Sciatic nerve (tissue), 2 donors: Measurements from ENCODE around the gene USE1. TPM values are rescaled to one million over a fixed set of nuclear protein-coding genes. Genes with fewer than 3 reads are reported as not detected.

Experiments
- ATAC-seq: fragments of 200-7000 bp; cut with Tn5 transposase; one replicate; pipeline ENCODE4 v1.9.1; 2020; ENCODE audit warnings: mild to moderate bottlenecking, moderate library complexity
- DNase-seq: peaks from one replicate; pipeline ENCODE4 v3.0.0-alpha.2; 2020; ENCODE audit warnings: low spot score
- intact Hi-C: fragments of 100-400 bp; cut with DNase I; formaldehyde crosslinking; loops from one replicate; pipeline ENCODE4 v1.14.2; 2022
- total RNA-seq: library from RNA; stranded (reverse); fragmentation: NEBNext Ultra II Directional; extraction: Animal tissue kit (Norgen Biotek cat#: 25700); gene quantifications from one replicate; pipeline ENCODE4 v1.2.1, GENCODE V29; 2021
- donor health status: DM: no; HTN: no; CAD: no.
- donor health status: DM: no; HTN: no; CAD: no.

USE1 gene
- total RNA-seq, 1 donor from 2014 or later = 27.4 TPM

DNA sequence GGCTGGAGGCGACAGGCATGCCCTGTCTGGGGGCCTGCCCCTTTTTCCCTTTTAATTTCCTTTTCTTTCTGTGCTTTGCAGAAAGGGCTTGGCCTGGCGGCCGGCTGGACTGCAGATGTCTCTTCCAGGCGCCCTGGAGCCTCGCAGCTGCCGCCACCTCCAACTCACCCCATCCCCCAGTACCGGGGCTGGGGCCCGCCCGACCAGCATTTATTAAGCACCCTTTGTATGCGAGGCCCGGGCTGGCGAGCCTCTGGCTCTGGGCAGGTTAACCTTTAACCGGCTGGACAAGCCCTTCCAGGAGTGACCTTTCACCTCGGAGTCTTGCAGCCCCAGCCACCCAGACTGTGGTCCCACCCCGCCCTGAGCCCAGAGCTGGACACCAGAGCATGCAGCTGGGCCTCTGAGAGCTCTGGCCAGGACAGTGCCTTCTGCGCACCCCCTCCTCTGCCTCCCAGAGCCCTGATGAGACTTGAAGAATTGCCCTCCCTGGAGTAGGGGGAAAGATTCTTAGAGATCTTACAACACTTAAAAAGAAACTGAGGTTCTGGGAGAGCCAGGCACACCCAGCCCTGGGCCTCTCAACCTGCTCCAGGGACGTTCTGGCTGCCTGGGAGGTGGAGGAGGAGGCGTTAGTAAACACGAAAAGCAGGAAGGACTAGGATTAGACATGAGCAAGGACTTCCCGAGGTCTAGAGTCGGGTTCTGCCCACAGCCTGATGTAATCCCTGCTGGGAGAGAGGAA is 31.7 kb downstream of the USE1 start:
- ATAC-seq = peak; percentile 51
- intact Hi-C loops = no loop called here
- DNase-seq = peak; percentile 73

DNA sequence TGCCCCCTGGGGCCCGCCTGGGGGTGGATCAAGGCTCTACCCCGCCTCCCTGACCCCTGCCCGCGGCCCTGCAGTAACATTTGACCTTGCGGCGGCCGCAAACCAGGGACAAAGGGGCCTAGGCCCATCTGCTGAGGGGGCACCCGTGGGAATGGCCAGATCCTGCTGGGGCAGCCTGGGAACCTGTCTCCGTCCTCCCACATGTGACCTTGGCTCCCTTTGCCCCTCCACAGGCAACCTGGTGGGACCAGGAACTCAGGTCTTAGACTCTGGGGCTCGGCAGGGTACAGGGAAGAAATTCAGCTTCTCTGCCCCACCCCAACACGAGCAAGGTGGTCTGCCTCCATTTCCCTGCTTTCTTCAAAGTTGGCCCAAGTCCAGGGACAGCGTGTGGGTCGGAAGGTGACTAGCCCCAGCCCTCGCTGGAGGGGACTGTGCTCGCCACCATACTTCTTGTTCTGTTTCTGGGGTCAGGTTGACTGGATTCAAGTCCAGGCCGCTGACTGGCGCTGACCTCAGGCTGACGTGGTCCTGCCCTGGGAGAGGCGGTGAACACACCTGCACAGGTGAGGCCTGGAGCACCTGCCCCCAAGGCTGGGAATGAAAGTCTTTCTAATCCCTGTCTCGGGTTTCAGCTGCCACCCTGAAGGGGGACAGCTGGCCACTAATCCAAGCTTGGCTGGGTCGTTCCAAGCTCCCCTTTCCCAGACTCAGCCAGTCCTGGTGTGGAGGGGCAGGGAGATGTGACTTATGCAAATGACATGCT is 33.0 kb downstream of the USE1 start:
- intact Hi-C loops = no loop called here
- no peak for DNase-seq
- no peak for ATAC-seq

DNA sequence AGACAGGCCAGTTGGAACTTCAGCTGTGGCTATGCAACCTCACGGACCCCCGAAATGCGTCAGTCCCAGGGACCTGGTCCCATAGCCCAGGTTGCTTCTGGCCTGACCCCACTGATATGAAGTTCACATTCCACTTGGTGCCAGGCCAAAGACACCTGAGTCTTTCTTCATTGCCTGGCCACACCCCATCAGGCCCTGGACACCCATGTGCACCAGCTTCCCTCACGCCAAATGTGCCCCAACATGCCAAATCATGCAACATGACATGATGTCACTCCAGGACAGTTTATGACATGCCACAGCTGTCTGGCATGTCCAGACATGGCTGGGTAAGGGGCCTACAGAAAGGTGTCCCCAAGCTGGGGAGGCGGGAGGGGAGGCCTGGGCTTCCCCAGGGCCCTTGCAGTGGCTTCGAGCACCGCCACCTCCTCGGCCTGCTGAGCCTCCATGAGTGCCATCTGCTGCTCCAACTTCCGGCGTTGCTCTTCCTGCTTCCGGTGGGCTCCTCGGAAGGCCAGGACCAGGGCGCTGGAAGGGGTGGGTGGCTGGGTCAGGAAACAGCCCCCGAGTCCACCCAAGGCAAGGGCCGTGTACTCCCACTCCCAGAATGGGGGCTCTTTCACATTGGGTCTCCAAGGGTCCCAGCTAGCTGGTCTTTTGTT is 34.9 kb downstream of the USE1 start:
- DNase-seq (no peak), ATAC-seq (no peak)
- intact Hi-C loops = no loop called here

DNA sequence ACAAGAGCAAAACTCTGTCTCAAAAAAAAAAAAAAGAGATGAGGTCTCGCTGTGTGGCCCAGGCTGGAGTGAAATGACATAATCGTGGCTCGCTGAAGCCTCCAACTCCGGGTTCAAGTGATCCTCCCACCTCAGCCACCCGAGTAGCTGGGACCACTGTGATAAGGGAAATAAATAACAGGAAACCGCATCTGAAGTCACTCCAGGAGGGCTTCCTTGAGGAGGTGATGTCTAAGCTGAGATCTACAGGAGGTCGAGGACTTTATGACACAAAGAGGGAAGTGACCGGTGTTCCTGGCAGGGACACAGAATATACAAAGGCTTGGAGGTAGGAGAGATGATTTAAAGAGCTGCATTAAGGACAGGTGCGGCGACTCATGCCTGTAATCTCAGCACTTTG is 39.5 kb downstream of the USE1 start:
- ATAC-seq (no peak), DNase-seq (no peak)
- intact Hi-C loops = no loop called here

DNA sequence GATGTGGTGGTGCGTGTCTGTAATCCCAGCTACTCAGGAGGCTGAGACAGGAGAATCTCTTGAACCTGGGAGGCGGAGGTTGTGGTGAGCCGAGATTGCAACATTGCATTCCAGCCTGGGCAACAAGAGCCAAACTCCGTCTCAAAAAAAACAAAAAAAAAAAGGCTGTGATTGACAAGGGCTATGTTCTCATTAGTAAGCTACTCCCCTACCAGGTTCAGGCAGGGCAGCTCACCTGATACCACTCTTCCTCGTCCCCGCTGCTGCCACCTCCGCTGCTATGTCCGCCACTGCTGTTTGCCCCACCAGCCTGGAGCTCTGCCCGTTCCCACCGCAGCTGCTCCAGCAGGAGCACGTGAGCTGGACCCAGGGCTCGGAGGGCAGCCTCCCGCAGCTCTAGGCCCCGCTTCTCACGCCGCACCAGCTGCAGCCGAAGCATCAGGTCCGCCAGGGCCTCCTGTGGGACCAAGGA is 40.0 kb downstream of the USE1 start:
- intact Hi-C loops = no loop called here
- ATAC-seq = no peak
- DNase-seq = no peak

DNA sequence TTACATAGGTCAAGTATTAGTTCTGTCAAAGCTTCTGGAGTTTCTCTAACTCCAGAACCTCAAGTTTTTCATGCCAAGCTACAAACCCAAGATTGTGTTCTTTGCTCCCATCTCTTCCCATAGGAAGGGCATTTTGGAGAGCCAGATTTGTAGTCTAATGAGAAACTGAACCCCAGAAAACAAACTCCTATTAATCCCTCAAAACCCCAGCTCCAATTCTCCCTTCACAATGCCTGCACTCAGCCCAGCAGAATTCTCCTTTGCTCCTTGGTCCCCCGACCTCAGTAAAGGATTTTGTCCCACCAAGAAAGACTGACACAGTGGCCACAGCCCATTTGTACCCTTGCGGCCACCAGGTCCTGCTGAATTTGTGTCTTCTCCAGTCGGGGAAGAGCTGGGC is 41.0 kb downstream of the USE1 start:
- intact Hi-C loops = no loop called here
- ATAC-seq (no peak), DNase-seq (no peak)

DNA sequence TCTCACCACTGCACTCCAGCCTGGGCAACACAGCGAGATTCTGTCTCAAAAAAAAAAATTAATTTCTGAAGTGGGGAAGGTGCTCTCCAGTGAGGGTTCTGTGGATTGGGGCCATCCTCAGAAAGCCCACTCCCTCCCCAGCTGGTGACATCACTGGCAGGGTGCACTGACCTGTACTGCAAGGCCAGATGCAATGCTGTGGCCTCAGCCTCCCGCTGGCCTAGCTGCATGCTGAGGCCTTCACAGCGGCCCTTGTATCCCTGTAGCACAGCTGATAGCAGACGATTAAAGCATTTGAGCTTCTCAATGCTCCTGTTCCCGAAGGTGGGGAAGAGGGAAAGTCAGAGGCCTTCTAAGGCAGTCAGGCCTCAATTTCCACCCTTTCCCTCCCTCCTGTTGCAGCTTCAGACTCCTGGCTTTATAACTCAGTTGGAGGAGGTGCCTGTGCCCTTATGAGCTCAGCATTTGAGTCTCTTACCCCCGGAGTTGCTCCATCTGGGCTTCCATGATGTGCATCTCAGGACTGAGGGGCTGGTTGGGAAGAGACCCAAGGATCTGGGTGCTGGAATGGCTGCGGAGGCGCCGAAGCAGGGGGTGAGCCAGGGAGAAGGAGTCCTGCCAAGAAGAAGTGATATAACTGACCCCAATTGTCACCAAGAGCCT is 44.1 kb downstream of the USE1 start:
- ATAC-seq (no peak), DNase-seq (no peak)
- intact Hi-C loops = no loop called here

DNA sequence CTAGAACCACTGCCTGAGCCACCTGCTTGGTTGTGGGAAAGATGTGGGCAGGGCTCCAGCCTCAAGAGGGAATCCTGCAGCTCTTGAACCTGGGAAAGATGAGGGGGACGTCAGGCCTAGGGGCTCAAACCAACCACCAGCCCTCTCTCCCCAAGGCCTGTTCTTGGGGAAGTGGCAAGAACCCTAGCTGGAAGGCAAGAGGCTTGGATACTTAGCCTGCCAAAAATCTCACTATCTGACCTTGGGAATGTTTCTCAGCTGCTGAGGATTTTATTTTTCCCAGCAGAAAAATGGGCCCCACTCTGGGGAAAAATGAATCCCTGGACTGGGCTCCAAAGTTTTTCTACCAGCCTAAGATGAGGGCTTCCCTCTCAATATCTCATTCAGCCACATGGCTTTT is 44.8 kb downstream of the USE1 start:
- intact Hi-C loops = no loop called here
- DNase-seq (no peak), ATAC-seq (no peak)

DNA sequence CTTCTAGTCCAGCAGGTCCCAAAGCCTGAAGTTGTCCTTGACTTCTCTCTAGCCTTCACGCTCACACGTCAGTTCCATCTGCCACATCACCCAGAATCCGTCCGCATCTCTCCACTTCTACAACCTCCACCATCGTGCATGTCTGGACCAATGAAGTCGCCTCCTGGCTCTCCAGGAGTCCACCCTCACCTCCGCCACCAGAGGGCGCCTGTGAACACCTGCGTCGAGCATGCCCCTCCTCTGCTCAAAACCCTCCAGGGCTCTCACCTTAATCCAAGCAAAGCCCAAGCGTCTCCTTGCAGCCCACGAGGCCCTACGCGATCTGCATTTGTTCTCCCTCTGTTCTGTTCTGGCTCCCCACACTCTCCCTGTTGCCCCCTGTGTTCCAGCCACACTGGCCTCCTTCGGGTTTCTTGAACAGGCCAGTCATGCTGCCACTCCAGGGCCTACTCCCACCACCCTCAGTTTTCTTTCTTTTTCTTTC is 45.7 kb downstream of the USE1 start:
- ATAC-seq (peak; percentile 82), DNase-seq (peak; percentile 88)
- intact Hi-C loops = no loop called here

DNA sequence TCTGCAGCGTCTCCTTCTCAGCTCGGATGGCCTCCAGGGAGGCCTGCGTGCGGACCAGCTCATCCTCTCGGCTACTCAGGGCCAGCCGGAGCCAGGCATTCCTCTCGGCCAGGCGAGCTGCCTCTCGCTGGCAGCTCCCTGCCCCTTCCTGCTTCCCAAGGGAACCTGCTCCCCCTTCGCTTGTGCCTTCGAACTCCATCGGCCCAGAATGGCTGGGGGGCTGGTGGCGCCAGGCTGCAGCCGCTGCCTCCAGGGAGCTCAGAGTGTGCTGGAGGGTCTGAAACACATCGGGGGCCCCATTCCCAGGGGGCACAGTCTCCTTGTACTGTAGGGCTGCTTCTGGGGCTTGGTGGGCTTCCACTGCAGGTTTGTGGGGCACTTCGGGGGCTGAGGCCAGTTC is 47.4 kb downstream of the USE1 start:
- DNase-seq (no peak), ATAC-seq (no peak)
- intact Hi-C loops = no loop called here

DNA sequence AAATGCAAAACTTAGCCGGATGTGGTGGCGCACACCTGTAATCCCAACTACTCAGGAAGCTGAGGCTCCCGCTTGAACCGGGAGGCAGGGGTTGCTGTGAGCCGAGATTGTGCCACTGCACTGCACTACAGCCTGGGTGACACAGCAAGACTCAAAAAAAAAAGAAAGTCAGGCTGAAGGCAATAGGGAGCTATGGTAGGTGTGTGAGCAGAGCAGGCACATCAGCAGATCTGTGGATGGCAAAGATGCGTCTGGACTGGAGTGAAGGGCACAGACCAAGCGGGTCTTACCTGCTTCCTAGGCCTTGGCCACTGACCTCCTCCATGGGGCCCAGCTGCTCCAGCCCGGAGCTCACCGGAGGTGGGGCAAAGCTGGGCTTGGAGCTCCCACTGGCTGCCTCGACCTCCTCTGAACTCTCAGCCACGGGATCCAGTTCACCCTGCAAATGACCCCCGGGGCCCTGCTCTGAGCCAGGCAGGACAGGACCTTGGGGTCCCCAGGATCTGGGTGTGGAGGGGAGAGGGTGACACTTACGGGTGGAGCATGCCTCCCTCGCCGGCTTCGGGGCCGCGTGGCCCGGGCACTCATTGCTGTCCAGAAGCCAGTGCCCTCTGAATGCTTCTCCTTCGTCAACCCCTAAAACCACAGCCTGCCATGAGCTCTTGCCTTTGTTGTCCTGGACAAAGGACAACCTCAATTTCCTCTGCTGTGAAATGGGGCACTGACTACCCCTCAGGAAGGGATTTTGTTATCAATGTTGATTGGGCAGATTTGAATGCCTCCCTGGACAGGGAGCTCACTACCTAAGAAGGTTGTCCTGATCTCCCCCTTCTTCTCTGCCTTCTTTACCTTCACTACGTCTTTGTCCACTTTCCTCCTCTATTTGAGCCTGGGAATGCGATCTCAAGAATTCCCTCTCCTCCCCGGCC is 48.8 kb downstream of the USE1 start:
- ATAC-seq (no peak), DNase-seq (no peak)
- intact Hi-C loops = no loop called here

DNA sequence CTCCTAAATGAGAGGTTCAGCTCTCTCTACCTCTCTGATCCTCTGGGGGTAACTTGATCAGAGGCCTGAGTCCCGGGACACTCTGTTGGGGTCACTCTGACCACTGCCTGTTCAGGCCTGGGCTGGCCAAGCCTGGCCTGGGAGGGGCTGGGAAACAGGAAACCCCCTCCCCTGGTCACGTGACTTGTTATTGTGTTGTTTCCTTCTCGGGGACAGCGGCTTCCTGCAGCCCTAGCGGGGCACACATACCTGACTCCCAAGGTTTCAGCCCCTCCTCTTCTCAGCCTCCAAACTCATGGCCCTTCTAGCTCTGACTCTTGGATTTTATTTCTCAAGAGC is 49.5 kb downstream of the USE1 start, which contains the start of gene USHBP1:
Gene USHBP1, minus strand, starts transcription at position 105 of the 339 bp plus-strand sequence. CDS start 446 bp downstream, outside the sequence.
- no peak for DNase-seq

DNA sequence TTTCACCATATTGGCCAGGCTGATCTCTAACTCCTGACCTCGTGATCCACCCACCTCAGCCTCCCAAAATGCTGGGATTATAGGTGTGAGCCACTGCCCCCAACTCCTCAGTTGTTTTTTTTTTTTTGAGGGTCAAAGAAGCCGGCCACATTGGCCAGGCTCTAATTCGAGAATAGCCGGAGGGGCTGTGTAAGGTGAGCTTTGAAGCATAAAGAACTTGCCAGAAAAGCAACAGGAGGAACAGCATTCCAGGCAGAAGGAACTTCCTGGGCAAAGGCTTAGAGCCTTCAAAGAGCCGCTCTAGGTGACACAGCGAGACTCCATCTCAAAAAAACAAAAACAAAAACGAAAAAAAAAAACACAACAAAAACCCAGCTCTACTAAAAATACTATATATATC is 50.9 kb downstream of the USE1 start:
- DNase-seq = no peak

More for the DNA sequence above, 49.5 kb downstream of the USE1 start, which contains the start of gene USHBP1:
- no peak for ATAC-seq
- intact Hi-C loops = no loop called here

DNA sequence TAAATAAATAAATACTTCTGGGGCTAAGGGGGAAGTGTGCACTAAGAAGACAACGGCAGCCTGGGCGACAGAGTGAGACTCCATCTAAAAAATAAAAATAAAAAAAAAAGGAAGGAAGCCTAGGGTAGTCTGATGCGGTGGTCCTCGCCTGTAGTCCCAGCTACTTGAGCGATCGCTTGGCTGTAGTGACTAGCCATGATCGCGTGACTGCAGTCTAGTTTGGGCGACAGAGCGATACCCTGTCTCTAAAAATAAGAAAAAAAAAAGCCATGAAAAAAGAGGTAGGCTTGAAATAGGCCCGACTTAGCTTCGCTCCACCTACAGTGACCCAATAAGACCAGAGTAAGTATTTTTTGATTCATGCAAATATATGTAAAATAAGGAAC is 51.4 kb downstream of the USE1 start:
- ATAC-seq (peak; percentile 3), DNase-seq (no peak)
- intact Hi-C loops = no loop called here

More for the DNA sequence above, 50.9 kb downstream of the USE1 start:
- intact Hi-C loops = no loop called here
- ATAC-seq = no peak

DNA sequence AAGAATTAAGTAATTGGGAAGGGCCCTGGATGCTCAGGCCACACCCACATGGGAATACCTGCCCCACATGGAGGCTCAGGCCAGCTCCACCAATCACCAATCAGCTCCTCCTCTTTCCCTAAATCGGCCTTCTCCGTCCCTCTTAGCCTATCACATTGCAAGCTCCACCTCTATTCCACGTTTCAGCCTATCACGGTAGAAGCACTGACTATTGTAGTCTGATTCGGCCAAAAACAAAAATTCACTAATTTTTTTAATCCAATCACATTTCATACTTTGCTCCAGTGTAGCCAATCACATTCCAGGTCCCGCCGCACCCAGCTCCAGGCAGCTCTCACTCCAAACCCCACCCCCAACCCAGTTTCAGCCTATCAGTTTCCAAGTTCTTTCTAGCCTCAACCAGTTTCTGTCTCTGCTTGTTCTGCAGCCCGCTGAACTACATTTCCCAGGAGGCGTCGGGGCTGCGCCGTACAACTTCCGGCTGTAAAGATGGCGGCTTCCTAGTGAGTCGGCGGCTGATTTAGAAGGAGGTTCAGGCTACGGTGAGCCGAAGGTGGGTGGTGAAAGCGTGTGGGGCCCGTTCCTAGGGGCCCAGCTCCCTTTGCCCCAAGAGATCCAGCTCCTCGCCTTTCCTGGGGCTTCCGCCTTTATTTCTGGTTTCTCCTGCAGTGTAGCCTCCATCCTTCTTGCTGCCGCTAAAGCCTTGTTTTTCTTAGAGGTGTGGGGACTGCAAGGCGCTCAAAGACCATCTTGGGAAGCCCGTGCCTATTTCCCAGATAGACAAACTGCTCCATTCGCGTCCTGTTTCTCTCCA is 52.0 kb downstream of the USE1 start, which contains the start of gene BABAM1:
Gene BABAM1, plus strand, starts transcription at position 469 of the 814 bp plus-strand sequence. CDS start 1,364 bp downstream, outside the sequence.
- DNase-seq = peak; percentile 95
- intact Hi-C loops = no loop called here
- ATAC-seq = peak; percentile 99

DNA sequence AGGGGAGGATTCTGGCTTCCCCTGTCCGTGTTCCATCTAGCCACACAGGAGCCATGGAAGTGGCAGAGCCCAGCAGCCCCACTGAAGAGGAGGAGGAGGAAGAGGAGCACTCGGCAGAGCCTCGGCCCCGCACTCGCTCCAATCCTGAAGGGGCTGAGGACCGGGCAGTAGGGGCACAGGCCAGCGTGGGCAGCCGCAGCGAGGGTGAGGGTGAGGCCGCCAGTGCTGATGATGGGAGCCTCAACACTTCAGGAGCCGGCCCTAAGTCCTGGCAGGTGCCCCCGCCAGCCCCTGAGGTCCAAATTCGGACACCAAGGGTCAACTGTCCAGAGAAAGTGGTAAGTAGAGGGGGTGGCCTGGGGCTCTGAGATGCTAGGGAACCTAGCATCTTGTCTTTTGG is 53.6 kb downstream of the USE1 start:
- intact Hi-C loops = no loop called here

More for the DNA sequence above, 53.6 kb downstream of the USE1 start:
- DNase-seq (no peak), ATAC-seq (no peak)
